HUDEP-2 (cell line): ENCODE measurements around the gene CEACAM4.
A peak's percentile ranks its signal among the peaks of the same experiment; 100 is the strongest.
"Not testable (repeated sequence)": the region's sequence is repeated elsewhere in the genome, so short reads cannot be mapped to it uniquely, and the experiment has no call there.

Experiments
- DNase-seq, 76 experiments: peaks; one replicate each; lab custom pipeline; 2025; ENCODE audit not compliant: unreplicated experiment in 76 of 76; lab: John Stamatoyannopoulos, UW

The CEACAM4 gene

GRCh38 chr19:41587101-41587837, 39.6 kb downstream of the CEACAM4 start:
- no peak for DNase-seq

- no peak for DNase-seq
These were observed 40.8 kb downstream of the CEACAM4 start for GRCh38 chr19:41586064-41586463.

GRCh38 chr19:41584931-41585330, 41.9 kb downstream of the CEACAM4 start:
- DNase-seq = no peak

- no peak for DNase-seq
These were observed 42.5 kb downstream of the CEACAM4 start for GRCh38 chr19:41584260-41584810.

- DNase-seq = not testable (repeated sequence)
These were observed 44.2 kb downstream of the CEACAM4 start for GRCh38 chr19:41582577-41583182.

- not testable (repeated sequence) for DNase-seq
These were observed 45.8 kb downstream of the CEACAM4 start for GRCh38 chr19:41581068-41581467.

GRCh38 chr19:41578886-41579285, 48.0 kb downstream of the CEACAM4 start:
- DNase-seq = no peak

- DNase-seq = no peak
These were observed 49.0 kb downstream of the CEACAM4 start for GRCh38 chr19:41577833-41578232.

- no peak for DNase-seq
These were observed 49.6 kb downstream of the CEACAM4 start for GRCh38 chr19:41577144-41577830.

- peak in 9 of 76 experiments; percentile 1 to 20 (median 8) for DNase-seq
These were observed 50.9 kb downstream of the CEACAM4 start, which contains the start of gene CEACAM21 for GRCh38 chr19:41575998-41576397. CEACAM21 (plus strand) TSS chr19:41576166; CDS start chr19:41576275, 109 bp downstream.

- peak in 65 of 76 experiments; percentile 10 to 83 (median 52) for DNase-seq
These were observed 56.2 kb downstream of the CEACAM4 start for GRCh38 chr19:41570639-41571112.

- no peak for DNase-seq
These were observed 56.7 kb downstream of the CEACAM4 start for GRCh38 chr19:41570179-41570578.

GRCh38 chr19:41569481-41570150, 57.3 kb downstream of the CEACAM4 start:
- DNase-seq = no peak
